Measurements from ENCODE around the gene NACC1. TPM values are rescaled to one million over a fixed set of nuclear protein-coding genes. Genes with fewer than 3 reads are reported as not detected.

The NACC1 gene
- polyA plus RNA-seq, 1 donor (not counting 4 experiments of a cell fraction or from before 2014, with no cell fraction given), result 32.9 TPM

DNA sequence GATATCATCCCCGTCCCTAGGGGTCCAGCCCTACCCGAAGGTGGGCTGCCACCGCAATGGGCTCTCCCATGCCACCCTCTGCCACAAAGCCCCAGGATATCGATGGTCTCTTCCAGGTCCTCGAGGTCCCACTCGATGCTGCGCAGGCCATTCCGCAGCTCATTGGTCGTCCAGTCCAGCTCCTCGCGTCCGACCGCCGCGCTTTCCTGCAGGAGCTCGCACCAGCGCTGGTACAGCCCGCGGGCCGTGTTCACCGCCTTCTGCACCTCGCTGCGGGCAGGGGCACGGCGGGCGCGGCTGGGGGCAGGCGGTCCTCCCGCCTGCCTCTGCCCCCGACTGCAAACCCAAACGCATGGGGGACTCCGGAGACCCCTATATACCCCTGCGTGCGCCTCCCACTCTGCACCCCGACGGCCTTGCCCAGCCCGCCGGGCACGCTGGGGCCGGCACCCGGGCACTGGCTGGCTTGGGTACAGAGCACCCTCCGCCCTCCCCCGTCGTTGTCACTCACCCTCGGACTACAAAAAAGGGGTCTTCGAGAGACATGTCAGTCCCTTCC is 31.6 kb downstream of the NACC1 start:
- no peak for FAIRE-seq

DNA sequence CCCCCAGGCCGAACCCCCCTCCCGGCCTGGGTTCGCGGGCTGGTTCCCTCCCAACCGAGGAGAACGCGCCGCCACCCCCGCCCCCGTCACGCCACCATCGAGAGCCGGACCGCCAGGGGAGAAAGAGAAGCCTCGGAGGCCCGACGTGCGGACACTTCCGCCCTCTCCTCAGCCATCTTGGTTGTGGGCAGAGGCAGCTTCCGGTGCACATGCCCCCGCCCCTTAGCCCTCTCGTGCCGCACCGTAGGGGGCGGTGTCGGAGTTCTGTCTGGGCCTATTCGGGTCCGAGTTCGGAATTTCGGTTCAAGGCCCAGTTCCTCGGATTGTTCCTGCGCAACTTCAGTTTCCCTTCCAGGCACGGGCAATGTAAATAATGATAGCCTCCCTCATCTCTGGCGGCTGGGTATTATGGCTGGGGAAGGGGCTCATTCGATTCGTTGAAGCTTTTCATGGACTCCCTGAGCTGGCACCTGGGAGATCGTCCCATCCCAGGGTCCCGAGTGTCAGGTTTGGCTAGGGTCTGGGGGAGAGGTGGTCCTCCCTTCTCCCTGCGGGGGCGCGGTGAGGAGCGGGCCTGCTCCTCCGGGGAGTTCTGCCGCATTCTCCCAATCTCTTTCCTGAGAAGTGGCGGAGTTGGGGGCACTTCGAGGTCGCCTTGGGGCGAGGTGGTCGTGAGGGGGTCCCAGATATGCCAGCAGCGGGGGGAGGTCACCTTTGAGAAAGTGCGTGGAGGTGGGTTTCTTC is 32.3 kb downstream of the NACC1 start, which contains the start of the genes IER2 and STX10:
TSS of gene IER2 (plus strand) at position 225 of the 744 bp plus-strand sequence. CDS start 2,776 bp downstream, outside the sequence.
TSS of gene STX10 (minus strand) at position 189 of the 744 bp plus-strand sequence. CDS start 202 bp downstream, outside the sequence.
- H4K20me1 ChIP-seq (ENCODE audit: control insufficient read depth, extremely low read depth, insufficient read depth, low read length), result peaks cover 9% of the 10 kb centered on the region
- H3K4me3 ChIP-seq (ENCODE audit: control insufficient read depth in 2 of 3, extremely low read depth in 1 of 3, insufficient read depth in 2 of 3, low read depth in 1 of 3, low read length in 3 of 3), result peak within 1 kb of the TSS; percentile 62 to 99 (median 99)
- H3K27me3 ChIP-seq (ENCODE audit: control insufficient read depth, extremely low read depth, insufficient read depth, low read length), result no peaks in the 10 kb centered on the region
- peaks cover 8% of the 10 kb centered on the region for H3K4me1 ChIP-seq (ENCODE audit: control insufficient read depth, extremely low read depth, insufficient read depth, low read length)
- FAIRE-seq (no peak), DNase-seq (ENCODE audit: low read depth, low spot score) (no peak)
- no peaks in the 10 kb centered on the region for H3K9me1 ChIP-seq (ENCODE audit: control insufficient read depth, extremely low read depth, insufficient read depth, low read length)
- peak within 1 kb of the TSS; percentile 76 for H2AFZ ChIP-seq (ENCODE audit: control insufficient read depth, low read length)
- H3K4me2 ChIP-seq (ENCODE audit: control insufficient read depth, extremely low read depth, insufficient read depth, low read depth, low read length), result peak within 1 kb of the TSS; percentile 85
- H3K9ac ChIP-seq (ENCODE audit: control insufficient read depth, extremely low read depth, insufficient read depth, low read length), result peak within 1 kb of the TSS; percentile 98
- H3K79me2 ChIP-seq (ENCODE audit: control insufficient read depth, insufficient read depth, low read length), result peaks cover 46% of the 10 kb centered on the region
- dilution Hi-C loops (cut with MboI; ENCODE audit: extremely low pct_ligation_motif_present, low sequenced_read_pairs), result no loop called here
- peaks cover 3 to 16% of the 10 kb centered on the region in 2 experiments for H3K36me3 ChIP-seq (ENCODE audit: control insufficient read depth in 2 of 2, extremely low read depth in 1 of 2, insufficient read depth in 2 of 2, low read length in 2 of 2)
- TF ChIP-seq, protein P1, sequence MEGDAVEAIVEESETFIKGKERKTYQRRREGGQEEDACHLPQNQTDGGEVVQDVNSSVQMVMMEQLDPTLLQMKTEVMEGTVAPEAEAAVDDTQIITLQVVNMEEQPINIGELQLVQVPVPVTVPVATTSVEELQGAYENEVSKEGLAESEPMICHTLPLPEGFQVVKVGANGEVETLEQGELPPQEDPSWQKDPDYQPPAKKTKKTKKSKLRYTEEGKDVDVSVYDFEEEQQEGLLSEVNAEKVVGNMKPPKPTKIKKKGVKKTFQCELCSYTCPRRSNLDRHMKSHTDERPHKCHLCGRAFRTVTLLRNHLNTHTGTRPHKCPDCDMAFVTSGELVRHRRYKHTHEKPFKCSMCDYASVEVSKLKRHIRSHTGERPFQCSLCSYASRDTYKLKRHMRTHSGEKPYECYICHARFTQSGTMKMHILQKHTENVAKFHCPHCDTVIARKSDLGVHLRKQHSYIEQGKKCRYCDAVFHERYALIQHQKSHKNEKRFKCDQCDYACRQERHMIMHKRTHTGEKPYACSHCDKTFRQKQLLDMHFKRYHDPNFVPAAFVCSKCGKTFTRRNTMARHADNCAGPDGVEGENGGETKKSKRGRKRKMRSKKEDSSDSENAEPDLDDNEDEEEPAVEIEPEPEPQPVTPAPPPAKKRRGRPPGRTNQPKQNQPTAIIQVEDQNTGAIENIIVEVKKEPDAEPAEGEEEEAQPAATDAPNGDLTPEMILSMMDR (optimal IDR thresholded peaks at IDR 0.05 in 1 of 3, IDR thresholded peaks at IDR 0.05 in 1 of 3, conservative IDR thresholded peaks at IDR 0.05 in 1 of 3; ENCODE audit: extremely low read depth in 1 of 3, insufficient read depth in 2 of 3, low read length in 3 of 3), result peak; percentile 56 to 66 (median 59)
- TF ChIP-seq EZH2 (IDR thresholded peaks at IDR 0.05; ENCODE audit: low read length), result no peak
- H3K27ac ChIP-seq (ENCODE audit: control insufficient read depth, insufficient read depth, low read length), result peak within 1 kb of the TSS; percentile 97
- H3K9me3 ChIP-seq (ENCODE audit: control insufficient read depth, low read depth, low read length), result no peaks in the 10 kb centered on the region

More for the DNA sequence above, 31.6 kb downstream of the NACC1 start:
- Histone ChIP-seq H3K4me1 (ENCODE audit: control insufficient read depth, extremely low read depth, insufficient read depth, low read length) (peaks cover 2% of the 10 kb centered on the region), H3K27me3 (ENCODE audit: control insufficient read depth, extremely low read depth, insufficient read depth, low read length) (no peaks in the 10 kb centered on the region), H3K9ac (ENCODE audit: control insufficient read depth, extremely low read depth, insufficient read depth, low read length) (peak overlapping the region; percentile 98), H3K4me3 (ENCODE audit: control insufficient read depth in 2 of 3, extremely low read depth in 1 of 3, insufficient read depth in 2 of 3, low read depth in 1 of 3, low read length in 3 of 3) (peak overlapping the region; percentile 62 to 99 (median 99)), H2AFZ (ENCODE audit: control insufficient read depth, low read length) (peak overlapping the region; percentile 76), H4K20me1 (ENCODE audit: control insufficient read depth, extremely low read depth, insufficient read depth, low read length) (peaks cover 9% of the 10 kb centered on the region), H3K9me1 (ENCODE audit: control insufficient read depth, extremely low read depth, insufficient read depth, low read length) (no peaks in the 10 kb centered on the region), H3K79me2 (ENCODE audit: control insufficient read depth, insufficient read depth, low read length) (peaks cover 48% of the 10 kb centered on the region), H3K9me3 (ENCODE audit: control insufficient read depth, low read depth, low read length) (no peaks in the 10 kb centered on the region), H3K36me3 (ENCODE audit: control insufficient read depth in 2 of 2, extremely low read depth in 1 of 2, insufficient read depth in 2 of 2, low read length in 2 of 2) (peaks cover 6 to 18% of the 10 kb centered on the region in 2 experiments), H3K27ac (ENCODE audit: control insufficient read depth, insufficient read depth, low read length) (peak overlapping the region; percentile 97), H3K4me2 (ENCODE audit: control insufficient read depth, extremely low read depth, insufficient read depth, low read depth, low read length) (peak overlapping the region; percentile 85)
- dilution Hi-C loops (cut with MboI; ENCODE audit: extremely low pct_ligation_motif_present, low sequenced_read_pairs), result no loop called here
- no peak for DNase-seq (ENCODE audit: low read depth, low spot score)
- TF ChIP-seq, protein P1 (optimal IDR thresholded peaks at IDR 0.05 in 1 of 3, IDR thresholded peaks at IDR 0.05 in 1 of 3, conservative IDR thresholded peaks at IDR 0.05 in 1 of 3; ENCODE audit: extremely low read depth in 1 of 3, insufficient read depth in 2 of 3, low read length in 3 of 3), result no peak
- no peak for TF ChIP-seq EZH2 (IDR thresholded peaks at IDR 0.05; ENCODE audit: low read length)
